ENCODE results near the gene TMOD4.
"Not testable (repeated sequence)": the region's sequence is repeated elsewhere in the genome, so short reads cannot be mapped to it uniquely, and the experiment has no call there.

TMOD4 gene

DNA sequence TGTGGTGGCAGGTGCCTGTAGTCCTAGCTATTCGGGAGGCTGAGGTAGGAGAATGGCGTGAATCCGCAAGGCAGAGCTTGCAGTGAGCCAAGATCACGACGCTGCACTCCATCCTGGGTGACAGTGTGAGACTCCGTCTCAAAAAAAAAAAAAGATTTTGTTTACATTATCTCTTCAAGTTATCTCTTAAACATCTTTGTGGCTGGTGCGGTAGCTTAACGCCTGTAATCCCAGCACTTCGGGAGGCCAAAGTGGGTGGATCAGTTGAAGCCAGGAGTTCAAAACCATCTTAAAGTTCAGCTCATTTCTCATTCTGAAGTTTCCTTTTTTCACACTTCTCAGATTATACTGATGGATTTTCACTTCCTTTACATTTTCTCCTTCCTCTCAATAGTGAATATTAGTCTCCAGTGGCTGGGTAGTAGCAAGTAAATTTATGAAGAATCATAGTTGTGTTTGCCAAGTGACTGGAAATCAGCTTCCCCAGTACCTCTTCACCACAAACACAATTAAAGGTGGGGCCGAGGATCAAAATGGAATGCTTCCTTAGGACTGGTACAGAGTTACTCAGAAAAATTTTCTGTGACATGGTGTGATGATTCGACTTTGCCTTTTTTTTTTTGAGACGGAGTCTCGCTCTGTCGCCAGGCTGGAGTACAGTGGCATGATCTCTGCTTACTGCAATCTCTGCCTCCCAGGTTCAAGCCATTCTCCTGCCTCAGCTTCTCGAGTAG lies 36.4 kb upstream of the TMOD4 start:
- H3K14ac ChIP-seq (ENCODE audit: low read length) = no peak overlapping the region
- no peak overlapping the region for H3K4me2 ChIP-seq (ENCODE audit: insufficient read depth, low read length, poor library complexity, severe bottlenecking)
- H3K4me3 ChIP-seq (ENCODE audit: low read length in 2 of 2) = no peak overlapping the region
- no peaks in the 10 kb centered on the region for H3K9me3 ChIP-seq (replicated peaks in 1 of 2; ENCODE audit: control insufficient read depth in 2 of 2, insufficient read depth in 1 of 2, low read depth in 1 of 2, low read length in 2 of 2)
- H3K27ac ChIP-seq (replicated peaks; ENCODE audit: low read length) = no peak overlapping the region
- no peak overlapping the region for H2AK5ac ChIP-seq (ENCODE audit: low read depth, low read length)
- no peak overlapping the region for H2BK15ac ChIP-seq (ENCODE audit: low read length)
- H3K18ac ChIP-seq (ENCODE audit: low read length) = no peak overlapping the region
- no peaks in the 10 kb centered on the region for H3K27me3 ChIP-seq (ENCODE audit: control insufficient read depth in 3 of 3, insufficient read depth in 3 of 3, low read depth in 1 of 3, low read length in 3 of 3)
- no peak overlapping the region for H4K8ac ChIP-seq (ENCODE audit: low read depth, low read length)
- no peaks in the 10 kb centered on the region for H3K4me1 ChIP-seq (ENCODE audit: control insufficient read depth in 2 of 2, insufficient read depth in 1 of 2, low read depth in 1 of 2, low read length in 2 of 2)
- no peak overlapping the region for H2BK120ac ChIP-seq (ENCODE audit: low read depth, low read length)
- no peak overlapping the region for H2BK5ac ChIP-seq (ENCODE audit: low read length)
- H3K9ac ChIP-seq (ENCODE audit: low read depth, low read length, poor library complexity) = no peak overlapping the region
- no peak overlapping the region for H3K4ac ChIP-seq (ENCODE audit: low read length)
- no CpG with 5 or more reads among the region's 15 CpGs for WGBS, 2 donors (ENCODE audit: extremely low coverage in 2 of 2, insufficient read length in 2 of 2, insufficient replicate concordance in 1 of 2)
- no peak overlapping the region for H3K23ac ChIP-seq (ENCODE audit: low read depth, low read length, poor library complexity)
- H3K36me3 ChIP-seq (replicated peaks in 1 of 2; ENCODE audit: control insufficient read depth in 2 of 2, insufficient read depth in 2 of 2, low read length in 2 of 2) = peaks cover 14 to 77% of the 10 kb centered on the region in 2 donors
- H4K91ac ChIP-seq (ENCODE audit: low read depth, low read length, poor library complexity) = no peak overlapping the region
- DNase-seq (ENCODE audit: low spot score) = no peak
- no peak overlapping the region for H2AFZ ChIP-seq (ENCODE audit: low read length)
- H2BK12ac ChIP-seq (ENCODE audit: low read length) = no peak overlapping the region
- peaks cover 6% of the 10 kb centered on the region for H3K79me1 ChIP-seq (ENCODE audit: low read depth, low read length)

DNA sequence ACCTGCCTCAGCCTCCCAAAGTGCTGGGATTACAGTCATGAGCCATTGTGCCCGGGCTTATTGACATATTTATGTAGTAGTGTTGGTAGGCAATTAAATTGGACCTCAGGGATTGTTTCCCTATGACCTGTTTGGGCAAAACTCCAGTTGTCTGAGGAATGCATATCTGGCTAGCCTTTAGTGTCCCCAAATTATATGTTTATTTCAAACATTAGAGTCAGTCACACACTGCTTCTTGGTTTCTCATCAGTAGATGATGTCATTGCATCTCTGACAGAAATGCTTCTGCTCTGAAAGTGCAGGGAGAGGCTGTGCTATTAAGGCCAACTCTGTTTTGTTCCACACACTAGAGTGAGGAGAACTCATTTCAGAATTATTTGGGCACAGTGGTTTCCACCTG lies 35.0 kb upstream of the TMOD4 start:
- Histone ChIP-seq H3K18ac (ENCODE audit: low read length) (no peak overlapping the region), H3K4me3 (ENCODE audit: low read length in 2 of 2) (no peak overlapping the region), H4K91ac (ENCODE audit: low read depth, low read length, poor library complexity) (no peak overlapping the region), H2BK12ac (ENCODE audit: low read length) (no peak overlapping the region), H3K79me1 (ENCODE audit: low read depth, low read length) (peaks cover 6% of the 10 kb centered on the region), H2AFZ (ENCODE audit: low read length) (no peak overlapping the region), H4K8ac (ENCODE audit: low read depth, low read length) (no peak overlapping the region), H3K27me3 (ENCODE audit: control insufficient read depth in 3 of 3, insufficient read depth in 3 of 3, low read depth in 1 of 3, low read length in 3 of 3) (no peaks in the 10 kb centered on the region), H3K36me3 (replicated peaks in 1 of 2; ENCODE audit: control insufficient read depth in 2 of 2, insufficient read depth in 2 of 2, low read length in 2 of 2) (peaks cover 15 to 84% of the 10 kb centered on the region in 2 donors), H3K4me1 (ENCODE audit: control insufficient read depth in 2 of 2, insufficient read depth in 1 of 2, low read depth in 1 of 2, low read length in 2 of 2) (no peaks in the 10 kb centered on the region), H3K23ac (ENCODE audit: low read depth, low read length, poor library complexity) (no peak overlapping the region), H3K9ac (ENCODE audit: low read depth, low read length, poor library complexity) (no peak overlapping the region), H3K4me2 (ENCODE audit: insufficient read depth, low read length, poor library complexity, severe bottlenecking) (no peak overlapping the region), H2BK120ac (ENCODE audit: low read depth, low read length) (no peak overlapping the region), H3K27ac (replicated peaks; ENCODE audit: low read length) (no peak overlapping the region), H3K4ac (ENCODE audit: low read length) (no peak overlapping the region), H2BK5ac (ENCODE audit: low read length) (no peak overlapping the region), H3K9me3 (replicated peaks in 1 of 2; ENCODE audit: control insufficient read depth in 2 of 2, insufficient read depth in 1 of 2, low read depth in 1 of 2, low read length in 2 of 2) (no peaks in the 10 kb centered on the region), H3K14ac (ENCODE audit: low read length) (no peak overlapping the region), H2AK5ac (ENCODE audit: low read depth, low read length) (no peak overlapping the region), H2BK15ac (ENCODE audit: low read length) (no peak overlapping the region)
- no CpG with 5 or more reads among the region's 1 CpG for WGBS, 2 donors (ENCODE audit: extremely low coverage in 2 of 2, insufficient read length in 2 of 2, insufficient replicate concordance in 1 of 2)
- DNase-seq (ENCODE audit: low spot score) = no peak

DNA sequence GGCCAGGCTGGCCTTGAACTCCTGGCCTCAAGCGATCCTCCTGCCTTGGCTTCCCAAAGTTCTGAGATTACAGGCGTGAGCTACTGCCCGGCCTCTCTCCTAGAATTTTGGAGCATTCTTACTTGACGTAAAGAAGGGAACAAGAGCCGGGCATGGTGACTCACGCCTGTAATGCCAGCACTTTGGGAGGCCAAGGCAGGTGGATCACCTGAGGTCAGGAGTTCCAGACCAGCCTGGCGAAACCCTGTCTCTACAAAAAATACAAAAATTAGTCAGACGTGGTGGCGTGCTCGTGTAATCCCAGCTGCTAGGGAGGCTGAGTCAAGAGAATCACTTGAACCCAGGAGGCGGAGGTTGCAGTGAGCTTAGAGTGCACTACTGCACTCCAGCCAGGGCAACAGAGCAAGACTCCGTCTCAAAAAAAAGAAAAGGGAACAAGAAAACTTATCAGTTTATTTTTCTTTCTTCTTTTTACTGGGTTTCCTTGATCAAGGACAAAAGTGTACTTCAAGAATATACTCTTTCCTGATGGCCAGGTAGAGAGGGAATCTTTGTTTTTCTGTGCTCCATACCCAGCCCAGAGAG lies 29.7 kb upstream of the TMOD4 start:
- H3K9me3 ChIP-seq (replicated peaks in 1 of 2; ENCODE audit: control insufficient read depth in 2 of 2, insufficient read depth in 1 of 2, low read depth in 1 of 2, low read length in 2 of 2); H3K4me2 ChIP-seq (ENCODE audit: insufficient read depth, low read length, poor library complexity, severe bottlenecking); H2BK15ac ChIP-seq (ENCODE audit: low read length); H4K8ac ChIP-seq (ENCODE audit: low read depth, low read length); H3K18ac ChIP-seq (ENCODE audit: low read length); H3K23ac ChIP-seq (ENCODE audit: low read depth, low read length, poor library complexity); H3K27ac ChIP-seq (replicated peaks; ENCODE audit: low read length); DNase-seq (ENCODE audit: low spot score); H2BK5ac ChIP-seq (ENCODE audit: low read length); H4K91ac ChIP-seq (ENCODE audit: low read depth, low read length, poor library complexity); H3K9ac ChIP-seq (ENCODE audit: low read depth, low read length, poor library complexity); H3K4ac ChIP-seq (ENCODE audit: low read length); H2AK5ac ChIP-seq (ENCODE audit: low read depth, low read length); H2BK12ac ChIP-seq (ENCODE audit: low read length); H2AFZ ChIP-seq (ENCODE audit: low read length); H3K79me1 ChIP-seq (ENCODE audit: low read depth, low read length); H3K4me3 ChIP-seq (ENCODE audit: low read length in 2 of 2); H3K14ac ChIP-seq (ENCODE audit: low read length); H3K27me3 ChIP-seq (ENCODE audit: control insufficient read depth in 3 of 3, insufficient read depth in 3 of 3, low read depth in 1 of 3, low read length in 3 of 3); H3K4me1 ChIP-seq (ENCODE audit: control insufficient read depth in 2 of 2, insufficient read depth in 1 of 2, low read depth in 1 of 2, low read length in 2 of 2); H2BK120ac ChIP-seq (ENCODE audit: low read depth, low read length): not testable (repeated sequence)
- H3K36me3 ChIP-seq (replicated peaks in 1 of 2; ENCODE audit: control insufficient read depth in 2 of 2, insufficient read depth in 2 of 2, low read length in 2 of 2) = peaks cover 12 to 88% of the 10 kb centered on the region in 2 donors
- no CpG with 5 or more reads among the region's 12 CpGs for WGBS, 2 donors (ENCODE audit: extremely low coverage in 2 of 2, insufficient read length in 2 of 2, insufficient replicate concordance in 1 of 2)

DNA sequence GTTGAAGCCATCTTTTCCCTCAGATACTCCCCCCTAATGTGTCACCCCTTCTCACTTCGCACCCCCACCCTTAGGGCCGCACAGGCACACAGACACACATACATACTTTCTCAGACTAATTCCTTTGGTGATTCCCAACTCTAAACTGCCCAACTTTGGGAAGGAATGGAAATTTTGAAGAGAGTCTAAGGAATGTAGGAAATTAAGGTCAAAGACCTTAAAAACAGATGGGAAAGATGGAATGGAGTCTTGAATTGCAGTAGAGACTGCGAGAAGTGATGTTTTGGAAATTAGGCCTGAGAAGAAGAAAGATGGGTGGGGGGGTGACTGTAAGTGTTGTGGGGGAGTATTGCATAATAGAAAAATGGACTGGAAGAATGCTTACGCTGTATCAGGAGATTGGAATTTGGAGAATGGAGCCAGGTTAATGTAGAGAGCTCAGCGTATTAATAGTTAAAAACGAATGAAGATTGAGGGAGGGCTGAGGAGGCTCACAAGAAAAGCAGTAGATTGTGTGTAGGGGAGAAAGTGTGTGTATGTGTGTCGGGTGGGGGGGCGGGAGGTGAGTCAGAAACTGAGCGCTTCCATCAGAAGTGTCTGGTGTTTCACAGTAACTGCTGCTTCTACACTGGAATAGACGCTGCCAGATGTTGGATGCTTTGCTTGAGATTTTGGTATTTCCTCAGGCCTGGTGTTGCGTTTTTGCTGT lies 24.2 kb upstream of the TMOD4 start:
- H3K4ac ChIP-seq (ENCODE audit: low read length) = no peak overlapping the region
- H2BK15ac ChIP-seq (ENCODE audit: low read length) = no peak overlapping the region
- peak overlapping the region; percentile 98 for H3K4me3 ChIP-seq (ENCODE audit: low read length in 2 of 2)
- H3K14ac ChIP-seq (ENCODE audit: low read length) = no peak overlapping the region
- no peak for DNase-seq (ENCODE audit: low spot score)
- no peaks in the 10 kb centered on the region for H3K27me3 ChIP-seq (ENCODE audit: control insufficient read depth in 3 of 3, insufficient read depth in 3 of 3, low read depth in 1 of 3, low read length in 3 of 3)
- no peak overlapping the region for H3K27ac ChIP-seq (replicated peaks; ENCODE audit: low read length)
- H3K18ac ChIP-seq (ENCODE audit: low read length) = no peak overlapping the region
- peak overlapping the region; percentile 72 for H3K4me2 ChIP-seq (ENCODE audit: insufficient read depth, low read length, poor library complexity, severe bottlenecking)
- WGBS, 2 donors (ENCODE audit: extremely low coverage in 2 of 2, insufficient read length in 2 of 2, insufficient replicate concordance in 1 of 2) = no CpG with 5 or more reads among the region's 11 CpGs
- H2BK5ac ChIP-seq (ENCODE audit: low read length) = no peak overlapping the region
- peaks cover 3% of the 10 kb centered on the region for H3K79me1 ChIP-seq (ENCODE audit: low read depth, low read length)
- H3K9ac ChIP-seq (ENCODE audit: low read depth, low read length, poor library complexity) = no peak overlapping the region
- peaks cover 2 to 5% of the 10 kb centered on the region in 2 donors for H3K4me1 ChIP-seq (ENCODE audit: control insufficient read depth in 2 of 2, insufficient read depth in 1 of 2, low read depth in 1 of 2, low read length in 2 of 2)
- no peaks in the 10 kb centered on the region for H3K9me3 ChIP-seq (replicated peaks in 1 of 2; ENCODE audit: control insufficient read depth in 2 of 2, insufficient read depth in 1 of 2, low read depth in 1 of 2, low read length in 2 of 2)
- H2BK120ac ChIP-seq (ENCODE audit: low read depth, low read length) = no peak overlapping the region
- no peak overlapping the region for H2AFZ ChIP-seq (ENCODE audit: low read length)
- H3K23ac ChIP-seq (ENCODE audit: low read depth, low read length, poor library complexity) = no peak overlapping the region
- H2AK5ac ChIP-seq (ENCODE audit: low read depth, low read length) = no peak overlapping the region
- no peak overlapping the region for H4K8ac ChIP-seq (ENCODE audit: low read depth, low read length)
- no peak overlapping the region for H4K91ac ChIP-seq (ENCODE audit: low read depth, low read length, poor library complexity)
- H3K36me3 ChIP-seq (replicated peaks in 1 of 2; ENCODE audit: control insufficient read depth in 2 of 2, insufficient read depth in 2 of 2, low read length in 2 of 2) = peaks cover 4 to 41% of the 10 kb centered on the region in 2 donors
- no peak overlapping the region for H2BK12ac ChIP-seq (ENCODE audit: low read length)

All from neuronal stem cell (in vitro differentiated cells).